ENCODE results near the gene CENPM.

The CENPM gene

DNA sequence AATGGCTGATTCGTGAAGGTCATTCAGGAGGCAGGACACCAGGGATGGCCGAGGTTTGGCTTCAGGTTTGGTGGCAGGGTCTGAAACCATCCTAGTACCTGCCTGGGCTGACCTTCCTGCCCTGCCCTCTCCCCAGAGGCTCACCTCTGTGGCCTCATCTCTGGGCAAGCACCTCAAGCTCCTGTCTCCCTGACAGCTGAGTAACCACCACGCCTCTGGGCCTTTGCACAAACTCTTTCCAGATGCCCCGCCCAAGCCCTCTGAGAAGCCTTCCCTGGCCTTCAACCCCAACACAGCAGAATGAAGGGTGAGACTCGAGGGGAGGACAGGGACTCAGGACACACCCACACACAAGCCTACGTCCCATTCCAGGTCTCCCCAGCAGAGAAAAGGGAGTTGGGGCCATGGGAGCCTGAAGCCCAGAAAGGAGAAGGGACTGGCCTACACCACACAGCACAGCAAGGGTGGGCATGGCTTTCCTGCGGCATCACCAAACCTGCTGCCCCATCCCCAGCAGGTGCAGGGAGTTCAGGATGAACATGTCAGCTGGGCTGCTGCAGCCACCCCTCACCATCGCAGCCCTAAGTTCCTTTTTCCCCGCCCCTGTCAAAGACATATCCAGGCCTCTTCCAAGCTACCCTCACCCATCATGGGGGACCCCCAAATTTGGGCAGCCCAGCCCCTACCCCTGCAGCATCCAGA is 34.5 kb downstream of the CENPM start:
- DNase-seq = no peak

DNA sequence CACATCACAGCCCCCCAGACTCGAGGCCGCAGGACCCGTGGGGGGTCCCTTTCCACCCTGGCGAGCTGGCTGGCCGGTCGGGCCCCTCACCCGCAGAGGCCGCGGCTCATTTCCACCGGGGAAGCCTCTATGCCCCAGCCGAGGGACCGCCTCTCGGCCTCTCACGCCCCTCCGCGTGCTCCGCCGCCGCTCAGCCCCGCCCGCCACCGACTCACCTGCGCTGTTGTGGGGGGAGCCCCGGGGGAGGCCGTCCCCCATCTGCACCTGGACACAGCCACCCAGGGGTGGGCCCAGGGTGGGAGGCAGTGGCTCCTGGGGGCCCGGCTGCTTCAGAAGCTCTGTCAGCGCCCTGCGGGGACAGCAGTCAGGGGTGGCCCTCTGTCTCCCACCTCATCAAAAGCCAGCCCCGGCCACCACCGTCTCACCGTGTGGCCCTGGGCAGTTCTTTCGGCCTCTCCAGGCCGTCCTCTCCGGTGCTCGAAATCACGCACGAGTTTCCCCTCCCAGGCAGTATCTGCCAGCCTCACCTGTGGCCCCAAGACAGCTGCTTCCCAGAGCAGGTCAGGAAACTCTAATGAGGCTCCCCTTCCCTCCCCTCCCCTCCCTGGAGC is 35.8 kb downstream of the CENPM start:
- no peak for DNase-seq

DNA sequence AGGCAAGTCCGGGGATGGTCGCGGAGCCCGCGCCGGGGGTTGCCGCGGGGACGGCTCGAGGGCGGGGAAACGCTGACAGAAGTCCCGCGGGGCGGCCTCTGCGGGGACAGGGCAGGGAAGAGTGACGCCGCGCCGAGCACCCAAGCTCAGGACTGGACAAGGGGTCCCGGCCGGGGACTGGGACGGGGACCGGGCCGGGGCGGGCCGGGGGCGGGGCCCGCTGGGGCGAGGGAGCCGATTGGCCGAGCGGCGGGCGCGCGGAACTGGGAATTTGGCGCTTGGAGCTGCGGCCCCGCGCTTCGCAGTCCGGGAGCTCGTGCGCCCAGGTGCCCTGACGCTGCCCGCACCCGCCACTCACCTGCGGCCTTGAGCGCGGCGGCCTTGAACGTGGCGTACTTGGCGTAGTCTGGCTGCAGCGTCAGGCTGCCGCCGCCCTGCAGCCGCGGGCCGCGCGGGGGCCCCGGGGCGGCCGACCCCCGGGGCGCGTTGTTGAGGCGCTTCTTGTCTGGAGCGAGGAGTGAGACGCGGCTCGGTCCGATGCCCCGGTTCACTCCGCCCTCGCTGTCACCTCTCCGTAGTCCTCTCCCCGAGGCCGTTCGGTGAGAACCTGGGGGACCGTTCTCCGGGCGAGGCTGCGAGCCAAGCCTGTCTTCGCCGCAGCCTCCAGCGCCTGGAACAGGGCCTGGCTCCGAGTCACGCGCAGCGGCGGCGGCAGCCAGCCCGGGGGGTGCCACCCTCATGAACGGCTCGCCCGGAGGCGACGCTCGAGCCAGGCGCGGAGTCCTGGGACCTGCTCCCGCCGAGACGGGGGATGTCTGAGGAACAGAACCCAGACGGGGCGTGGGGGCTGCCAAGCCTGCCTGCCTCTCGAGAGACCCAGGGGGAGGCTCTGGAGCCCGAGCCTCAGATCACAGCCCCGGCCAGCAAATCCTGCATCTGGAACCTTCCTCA is 36.6 kb downstream of the CENPM start:
- DNase-seq = no peak

DNA sequence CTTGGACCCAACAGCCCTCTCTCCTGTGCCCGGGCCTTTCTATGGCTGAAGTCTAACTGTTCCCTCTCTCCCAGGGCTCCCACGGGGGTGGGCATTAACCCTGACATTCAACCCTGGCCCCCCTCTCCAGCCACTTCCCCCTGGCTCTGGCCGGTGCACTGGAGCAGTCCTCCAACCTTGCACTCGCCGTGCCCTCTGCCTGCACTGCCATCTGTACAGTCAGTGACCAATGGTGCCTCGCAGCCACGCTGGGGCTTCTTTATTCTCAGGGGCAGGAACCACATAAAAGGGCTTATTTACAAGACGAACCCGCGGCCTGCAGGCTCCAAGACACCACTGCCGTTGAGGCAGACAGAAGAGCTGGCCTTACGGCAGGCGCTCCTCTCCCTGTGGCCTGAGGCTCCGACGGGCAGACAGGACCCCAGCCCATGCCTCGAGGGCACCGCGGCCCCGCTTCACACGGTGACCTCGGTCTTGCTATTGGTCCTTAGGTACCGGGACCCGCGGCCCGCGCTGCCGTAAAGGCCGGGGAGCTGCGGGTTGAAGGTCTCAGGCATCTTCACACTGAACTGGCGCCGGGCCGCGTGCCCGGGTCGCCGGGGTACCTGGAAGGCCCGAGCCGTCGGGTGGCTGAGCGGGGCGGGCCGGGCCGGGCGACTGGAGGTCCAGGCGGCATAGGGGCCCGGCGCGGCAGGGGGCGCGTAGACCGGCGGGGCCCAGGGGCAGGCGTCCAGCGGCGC is 37.5 kb downstream of the CENPM start:
- DNase-seq = no peak

DNA sequence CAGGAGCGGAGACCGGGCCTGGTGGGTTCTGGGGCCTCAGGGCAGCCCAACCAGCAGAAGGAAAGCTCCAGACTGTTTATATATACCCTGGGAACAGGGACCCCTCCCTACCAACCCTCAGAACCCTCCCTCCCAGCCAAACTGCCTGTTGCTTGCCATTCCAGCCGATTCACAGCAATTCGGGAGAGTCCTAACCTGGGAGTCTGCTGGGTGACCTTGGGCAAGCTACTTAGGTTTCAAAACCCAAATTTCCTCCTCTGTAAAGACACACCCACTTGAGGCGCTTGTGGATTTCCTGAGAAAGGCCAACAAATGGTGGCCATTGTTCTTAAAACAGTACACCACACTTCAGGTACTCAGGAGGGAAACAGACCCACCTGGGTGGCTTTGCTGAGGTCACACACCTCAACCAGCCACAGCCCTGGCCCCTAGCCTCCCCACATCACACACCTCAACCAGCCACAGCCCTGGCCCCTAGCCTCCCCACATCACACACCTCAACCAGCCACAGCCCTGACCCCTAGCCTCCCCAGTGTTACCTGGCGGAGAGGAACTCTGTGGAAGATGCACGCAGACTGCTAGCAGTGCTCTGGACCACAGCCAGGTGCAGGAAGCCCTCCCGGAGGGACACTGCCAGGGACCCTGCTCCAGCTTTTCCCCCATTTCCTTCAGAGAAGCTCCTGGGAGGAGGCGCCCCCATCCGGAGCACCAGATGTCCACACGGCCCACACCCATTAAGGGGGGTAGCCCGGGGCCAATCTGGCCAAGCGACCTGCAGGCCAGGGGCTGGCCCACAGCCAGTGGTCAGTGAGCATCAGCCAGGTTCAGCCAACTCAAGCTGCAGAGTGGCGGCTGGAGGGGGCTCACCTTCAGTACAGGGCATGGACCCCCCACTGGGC is 38.3 kb downstream of the CENPM start:
- no peak for DNase-seq

DNA sequence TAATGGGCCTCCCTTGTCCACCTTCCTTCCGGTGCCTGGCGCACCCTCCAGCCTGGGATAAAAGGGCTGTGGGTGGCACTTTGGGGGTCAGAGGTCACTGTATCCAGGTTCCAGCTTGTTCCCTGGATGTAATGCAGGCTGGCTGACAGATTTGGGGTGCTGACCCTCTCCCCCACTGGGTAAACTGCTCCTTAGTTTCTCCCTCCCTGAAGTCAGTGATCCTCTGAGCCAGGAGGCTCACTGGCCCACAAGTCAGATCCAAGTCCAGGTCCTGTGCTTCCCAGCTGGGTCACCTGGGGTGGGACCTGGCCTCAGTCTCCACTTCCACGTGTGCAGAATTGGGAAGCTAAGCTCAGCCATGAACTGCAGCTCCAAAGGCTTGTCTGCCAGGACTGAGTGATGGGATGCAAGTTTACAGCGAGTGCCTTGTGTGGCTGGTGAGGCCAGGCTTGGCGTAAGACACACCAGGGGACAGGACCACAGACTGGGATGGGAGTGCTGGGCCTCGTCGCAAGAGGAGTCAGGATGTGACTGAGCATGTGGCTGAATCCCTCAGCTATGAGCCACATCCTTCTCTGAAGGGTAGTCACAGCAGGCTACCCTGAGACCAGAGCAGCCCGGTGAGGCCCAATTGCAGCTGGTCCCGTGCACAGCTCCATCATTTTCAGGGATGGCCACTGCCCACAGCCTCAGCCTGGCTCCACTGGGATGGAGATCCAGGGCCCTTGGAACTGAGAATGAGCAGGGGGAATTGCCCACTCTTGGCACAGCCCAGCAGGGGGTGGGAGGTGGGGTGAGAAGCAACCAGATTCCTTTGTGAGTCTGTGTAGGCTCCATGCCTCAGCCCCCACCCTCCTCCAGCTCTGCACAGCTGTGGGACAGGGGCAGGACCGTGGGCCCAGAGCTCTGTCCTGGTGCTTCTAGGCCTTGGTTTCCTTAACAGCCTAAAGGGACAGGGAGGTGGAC is 39.2 kb downstream of the CENPM start:
- no peak for DNase-seq

DNA sequence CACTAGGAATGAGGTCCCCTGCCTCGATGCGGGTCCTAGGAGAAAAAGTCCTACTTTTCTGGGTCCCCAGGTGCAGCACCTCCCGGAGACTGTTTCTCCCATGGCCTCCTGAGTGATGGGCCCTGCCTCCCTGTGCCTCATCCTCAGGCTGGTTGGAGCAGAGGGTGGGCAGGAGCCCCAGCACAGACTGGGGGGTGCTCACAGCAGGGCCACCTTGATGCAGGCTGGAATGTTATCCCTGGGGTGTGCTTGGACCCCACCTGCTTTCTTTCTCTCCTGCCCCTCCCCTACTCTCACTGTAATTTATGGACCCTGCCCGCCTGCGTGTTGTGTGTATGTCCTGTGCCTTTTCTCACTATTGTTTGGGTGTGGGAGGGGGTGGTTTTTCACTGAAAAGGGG is 40.1 kb downstream of the CENPM start:
- no peak for DNase-seq

DNA sequence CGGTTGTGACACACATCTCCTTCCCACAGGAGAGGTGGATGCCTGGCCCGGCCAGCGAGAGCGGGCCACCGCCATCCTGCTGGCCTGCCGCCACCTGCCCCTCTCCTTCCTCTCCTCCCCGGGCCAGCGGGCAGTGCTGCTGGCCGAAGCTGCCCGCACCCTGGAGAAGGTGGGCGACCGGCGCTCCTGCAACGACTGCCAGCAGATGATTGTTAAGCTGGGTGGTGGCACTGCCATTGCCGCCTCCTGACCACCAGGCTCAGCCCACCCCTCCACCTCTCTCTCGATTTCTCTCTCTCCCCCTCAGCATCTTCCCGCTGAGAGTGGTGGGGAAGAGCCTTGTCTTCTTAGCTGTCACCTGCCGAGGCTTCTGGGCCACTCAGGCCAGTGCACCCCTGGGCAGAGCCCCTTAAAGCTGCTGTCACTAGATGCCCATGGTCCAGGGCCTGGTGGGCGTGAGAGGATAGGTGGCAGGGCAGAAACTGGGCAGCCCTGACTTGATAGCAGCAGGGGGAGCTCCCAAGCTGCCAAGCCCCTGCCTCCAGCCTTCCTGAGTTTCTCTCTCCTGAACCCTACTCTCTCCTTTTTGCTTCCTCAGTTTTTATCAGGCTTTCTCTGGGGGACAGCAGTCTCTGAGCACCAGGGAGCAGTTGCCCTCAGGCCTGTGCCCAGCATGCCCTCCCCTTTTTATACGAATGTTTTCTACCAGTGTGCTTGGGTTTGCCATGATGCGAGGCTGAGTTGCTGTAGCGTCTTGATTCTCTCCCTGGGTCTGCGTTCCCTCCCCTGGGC is 41.3 kb downstream of the CENPM start:
- no peak for DNase-seq

DNA sequence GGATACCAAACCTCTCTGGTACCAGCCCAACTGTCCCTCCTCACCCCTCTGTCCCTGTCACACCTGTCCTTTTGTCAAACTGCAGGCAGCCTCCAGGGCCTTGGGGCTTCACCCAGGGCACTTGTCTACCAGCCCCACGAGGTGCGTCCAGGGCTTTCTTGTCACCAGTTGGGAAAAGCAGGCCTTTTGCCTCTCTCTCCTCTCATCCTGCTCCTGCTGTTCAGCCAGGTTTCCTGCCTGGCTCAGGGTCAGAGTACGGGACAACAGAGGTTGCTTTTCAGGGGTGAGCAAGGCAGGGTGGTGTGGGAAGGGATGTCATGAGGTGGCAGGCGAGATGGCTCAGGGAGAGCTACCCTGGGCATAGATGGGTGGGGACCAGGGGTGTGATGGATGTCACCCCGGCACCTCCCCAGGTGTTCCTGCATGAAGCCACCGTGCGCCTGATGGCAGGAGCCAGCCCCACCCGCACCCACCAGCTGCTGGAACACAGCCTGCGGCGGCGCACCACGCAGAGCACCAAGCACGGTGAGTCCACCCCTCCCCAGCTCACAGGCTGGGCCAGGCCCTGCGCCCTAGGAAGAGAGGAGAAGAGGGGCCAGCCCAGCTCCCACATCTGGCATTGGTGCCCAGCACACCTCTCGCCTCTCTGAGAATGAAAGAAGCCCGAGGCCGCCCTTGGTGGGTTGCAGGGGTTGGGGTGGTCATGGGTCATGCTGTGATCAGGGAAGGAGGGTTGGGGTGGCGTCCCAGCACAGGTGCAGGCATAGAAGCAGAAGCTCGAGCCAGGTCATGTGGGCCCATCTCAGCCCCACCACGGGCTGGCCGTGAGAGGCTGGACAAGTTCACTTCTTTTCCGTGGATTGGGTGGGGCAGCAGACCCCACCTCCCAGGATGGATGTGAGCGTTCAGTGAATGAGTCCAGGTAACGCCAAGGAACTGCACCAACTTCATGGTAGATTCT is 42.2 kb downstream of the CENPM start:
- no peak for DNase-seq

DNA sequence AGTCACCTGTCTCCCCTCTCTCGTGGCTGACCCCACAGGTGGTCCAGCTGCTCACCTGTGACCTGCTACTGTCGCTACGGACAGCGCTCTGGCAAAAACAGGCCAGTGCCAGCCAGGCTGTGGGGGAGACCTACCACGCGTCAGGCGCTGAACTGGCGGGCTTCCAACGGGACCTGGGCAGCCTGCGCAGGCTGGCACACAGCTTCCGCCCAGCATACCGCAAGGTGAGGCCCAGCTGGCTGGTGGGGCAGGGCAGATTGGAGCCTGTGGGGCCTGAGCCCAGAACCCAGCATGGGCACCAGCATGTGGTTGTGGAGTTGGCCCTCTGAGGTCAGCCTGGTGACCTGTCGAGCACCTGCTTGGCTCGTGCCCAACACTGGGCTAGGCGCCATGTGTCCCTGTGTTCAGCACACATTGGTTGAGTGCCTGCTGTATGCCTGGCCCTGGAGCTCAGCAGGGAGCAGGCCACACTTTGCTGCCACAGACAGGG is 44.0 kb downstream of the CENPM start:
- DNase-seq = no peak

DNA sequence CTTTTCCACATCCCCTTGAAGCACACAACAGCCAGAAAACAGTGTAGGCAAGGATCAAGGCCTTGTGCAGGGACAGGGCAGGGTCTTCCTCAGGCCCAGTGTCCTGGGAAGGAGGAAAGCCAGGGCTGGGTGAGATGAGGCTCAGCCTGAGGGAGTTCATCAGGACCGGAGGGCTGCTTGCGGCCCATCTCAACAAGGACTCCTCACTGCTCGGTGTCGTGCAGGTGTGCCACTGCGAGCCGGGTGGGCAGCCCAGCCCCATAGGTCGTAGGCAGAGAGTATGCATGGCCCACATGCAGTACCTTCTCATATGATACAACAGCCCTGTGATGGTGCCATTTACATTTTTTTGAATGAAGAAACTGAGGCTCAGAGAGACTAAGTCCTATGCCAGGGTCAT is 44.9 kb downstream of the CENPM start:
- no peak for DNase-seq

DNA sequence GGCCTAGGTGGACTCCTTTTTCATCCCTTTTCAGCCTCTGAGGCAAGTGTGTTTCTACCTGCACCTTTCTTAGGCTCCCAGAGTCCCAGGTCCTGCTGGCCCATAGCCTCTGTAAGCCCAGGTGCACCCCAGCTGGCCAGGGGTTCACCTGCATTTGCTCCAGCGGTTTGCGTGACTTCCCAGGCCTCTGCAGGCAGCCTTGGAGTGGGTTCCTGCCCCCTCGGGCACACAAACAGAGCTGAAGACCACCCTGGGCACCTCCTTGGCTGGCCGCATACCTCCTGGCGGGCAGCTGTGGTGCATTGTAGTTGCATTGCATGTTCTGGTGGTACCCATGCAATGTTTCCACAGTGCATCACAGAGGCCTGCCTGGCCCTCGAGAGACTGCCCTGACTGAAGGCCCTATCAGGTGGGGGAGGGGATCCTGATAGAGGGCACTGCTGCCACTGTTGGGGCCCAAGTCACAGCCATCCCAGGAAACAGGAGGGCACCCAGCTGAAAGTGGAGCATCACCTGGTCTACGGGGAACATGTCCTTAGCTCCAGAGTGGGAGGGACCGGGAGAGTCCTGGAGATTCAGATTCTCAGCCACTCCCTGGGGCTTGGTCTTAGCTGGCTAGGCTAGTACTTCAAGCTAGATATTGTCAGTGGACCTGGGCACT is 46.2 kb downstream of the CENPM start:
- DNase-seq = no peak

DNA sequence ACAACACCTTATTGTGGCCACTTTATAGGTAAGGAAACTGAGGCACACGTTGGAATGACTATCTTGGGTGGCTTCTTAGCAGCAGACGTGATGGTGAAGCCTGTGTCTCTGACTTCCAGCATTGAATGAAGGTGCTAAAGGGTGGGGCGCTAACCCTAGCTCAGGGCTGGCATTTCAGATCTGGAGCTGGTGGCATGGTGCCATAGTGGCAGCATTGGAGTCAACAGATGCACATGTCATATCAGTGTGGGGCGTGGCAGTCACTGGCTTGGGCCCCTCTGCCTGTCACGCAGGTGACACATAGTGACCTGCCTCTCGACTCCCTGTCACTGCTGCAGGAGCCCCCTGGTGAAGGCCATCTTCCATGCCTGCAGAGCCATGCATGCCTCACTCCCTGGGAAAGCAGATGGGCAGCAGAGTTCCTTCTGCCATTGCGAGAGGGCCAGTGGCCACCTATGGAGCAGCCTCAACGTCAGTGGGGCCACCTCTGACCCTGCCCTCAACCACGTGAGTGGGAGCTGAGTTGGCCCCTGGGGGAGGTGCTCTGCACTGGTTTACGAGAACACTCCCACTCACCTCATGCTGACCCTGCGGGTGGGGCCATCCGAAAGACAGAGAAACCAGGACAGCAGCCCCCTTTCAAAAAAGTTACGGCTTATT is 46.8 kb downstream of the CENPM start:
- no peak for DNase-seq

DNA sequence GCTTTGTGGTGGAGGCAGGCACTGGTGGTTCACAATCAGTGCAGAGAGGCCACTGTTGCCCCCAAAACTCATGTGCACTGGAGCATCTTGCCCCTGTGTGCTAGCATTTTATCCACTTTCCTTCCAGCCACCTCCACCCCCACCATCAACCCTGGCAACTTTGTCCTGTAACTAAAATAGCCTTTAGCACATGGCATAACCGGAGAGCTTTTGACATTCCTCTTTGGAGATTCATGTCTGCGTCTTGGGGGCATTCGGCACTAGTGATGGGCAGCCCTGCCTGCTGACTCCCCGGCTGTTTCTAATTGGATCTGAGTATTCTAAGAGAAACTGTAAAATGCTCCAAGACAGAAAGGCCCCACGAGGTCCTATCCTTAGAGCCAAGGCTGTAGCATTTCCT is 47.8 kb downstream of the CENPM start:
- no peak for DNase-seq

DNA sequence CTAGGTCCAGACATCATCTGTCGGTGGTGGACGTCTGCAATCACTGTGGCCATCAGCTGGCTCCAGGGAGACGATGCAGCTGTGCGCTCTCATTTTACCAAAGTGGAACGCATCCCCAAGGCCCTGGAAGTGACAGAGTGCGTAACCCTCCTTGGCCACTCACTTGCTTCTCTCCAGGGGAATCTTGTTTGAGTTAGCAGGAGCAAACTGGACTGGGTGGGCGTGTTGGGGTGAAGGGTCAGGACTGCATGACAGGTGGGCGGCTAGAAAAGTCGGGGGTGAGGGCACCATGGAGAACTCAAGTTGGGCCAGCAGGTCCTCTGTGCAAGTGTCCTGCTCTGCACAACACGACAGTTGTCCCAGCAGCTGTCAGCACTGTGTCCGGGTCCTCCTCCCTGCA is 48.3 kb downstream of the CENPM start:
- DNase-seq = no peak

DNA sequence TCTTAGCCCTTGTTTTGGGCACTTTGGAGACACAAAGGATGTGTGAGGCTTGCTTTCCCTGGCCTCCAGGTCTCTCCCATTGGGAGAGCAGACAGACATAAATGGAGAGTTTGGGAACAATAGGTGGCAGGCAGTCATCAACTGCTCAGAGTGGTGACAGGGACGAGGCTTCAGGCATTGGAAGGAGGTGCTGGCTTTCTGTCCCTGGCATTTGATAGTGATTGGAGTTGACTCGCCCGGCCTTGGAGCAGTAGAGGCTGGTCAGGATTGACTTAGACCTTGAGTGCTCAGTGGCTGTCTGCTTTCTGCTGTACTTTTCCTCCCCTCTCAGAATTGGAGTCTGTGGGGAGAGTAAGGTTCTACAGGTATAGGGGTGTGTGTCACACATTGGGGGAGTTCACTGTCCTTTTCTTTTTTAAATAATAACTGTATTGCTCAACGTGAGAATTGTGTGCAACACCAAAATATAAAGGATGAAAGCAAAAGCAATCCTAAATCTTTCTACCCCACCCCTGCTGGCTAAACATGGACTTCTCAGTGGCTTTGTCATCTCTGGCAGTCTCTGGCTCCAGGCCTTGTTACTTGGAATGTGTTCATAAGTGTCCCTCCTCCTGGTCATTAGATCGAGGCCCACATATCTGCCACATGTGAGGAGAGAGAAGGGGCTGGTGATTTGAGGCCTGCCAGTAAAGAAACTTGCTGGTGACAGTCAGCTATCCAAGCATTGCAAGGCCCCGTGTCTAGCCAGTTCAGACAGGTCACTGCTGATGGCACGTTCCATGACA is 53.2 kb downstream of the CENPM start:
- no peak for DNase-seq

DNA sequence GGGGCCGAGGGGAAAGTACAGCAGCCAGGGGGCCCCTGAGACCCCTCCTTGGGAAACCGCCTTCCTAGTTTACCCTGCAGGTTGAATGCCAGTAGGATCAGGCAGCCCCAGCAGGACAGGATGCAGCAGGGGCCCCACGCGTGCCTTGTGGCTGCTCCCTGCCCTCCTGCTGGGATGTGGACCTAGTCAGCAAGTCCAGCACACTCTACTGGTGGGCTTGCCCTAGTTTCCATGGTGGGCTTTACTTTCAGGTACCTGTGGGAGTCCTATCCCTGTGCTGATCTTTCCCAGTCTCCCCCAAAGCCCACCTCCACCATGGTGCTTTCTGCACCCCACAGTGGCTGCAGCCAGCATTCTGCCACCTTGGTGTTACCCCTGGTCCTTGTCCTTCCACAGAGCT is 54.2 kb downstream of the CENPM start:
- no peak for DNase-seq

Measured in CD4-positive, alpha-beta T cell treated with Interleukin-15 for 1 hour (primary cell).